GM10248 (cell line): Measurements from ENCODE around the gene NFKB1.

Source experiments
- CTCF ChIA-PET: fragments of 300-600 bp; sonication (Branson Sonifier 250); formaldehyde crosslinking; extraction: SDS; loops from one replicate; lab custom pipeline; 2021; ENCODE audit warnings: antibody characterized with exemption; lab: Yijun Ruan, JAX
- POLR2A ChIA-PET: fragments of 350-650 bp; sonication (Branson Sonifier 250); formaldehyde crosslinking; extraction: SDS; loops from one replicate; lab custom pipeline; 2020; ENCODE audit warnings: antibody characterized with exemption; lab: Yijun Ruan, JAX
- DNase-seq: peaks from one replicate; pipeline ENCODE4 v3.0.0; 2012; ENCODE audit errors: extremely low spot score
- TF ChIP-seq, protein P1 (sequence below): IDR thresholded peaks from 2 replicates; pipeline ENCODE4 v1.5.1; 2012; ENCODE audit warnings: mild to moderate bottlenecking, low read depth; ENCODE audit errors: extremely low read depth, missing control alignments, control extremely low read depth

NFKB1 gene

GRCh38 chr4:102604222-102604940 lies 103.2 kb downstream of the NFKB1 start:
- CTCF ChIA-PET = interaction anchor here (1.0 kb wide), 1 partner anchor 173 kb away, joined by 3 read pairs; no protein-coding TSS in a partner anchor
- POLR2A ChIA-PET = no interaction called here
- DNase-seq = no peak
- TF ChIP-seq, protein P1, sequence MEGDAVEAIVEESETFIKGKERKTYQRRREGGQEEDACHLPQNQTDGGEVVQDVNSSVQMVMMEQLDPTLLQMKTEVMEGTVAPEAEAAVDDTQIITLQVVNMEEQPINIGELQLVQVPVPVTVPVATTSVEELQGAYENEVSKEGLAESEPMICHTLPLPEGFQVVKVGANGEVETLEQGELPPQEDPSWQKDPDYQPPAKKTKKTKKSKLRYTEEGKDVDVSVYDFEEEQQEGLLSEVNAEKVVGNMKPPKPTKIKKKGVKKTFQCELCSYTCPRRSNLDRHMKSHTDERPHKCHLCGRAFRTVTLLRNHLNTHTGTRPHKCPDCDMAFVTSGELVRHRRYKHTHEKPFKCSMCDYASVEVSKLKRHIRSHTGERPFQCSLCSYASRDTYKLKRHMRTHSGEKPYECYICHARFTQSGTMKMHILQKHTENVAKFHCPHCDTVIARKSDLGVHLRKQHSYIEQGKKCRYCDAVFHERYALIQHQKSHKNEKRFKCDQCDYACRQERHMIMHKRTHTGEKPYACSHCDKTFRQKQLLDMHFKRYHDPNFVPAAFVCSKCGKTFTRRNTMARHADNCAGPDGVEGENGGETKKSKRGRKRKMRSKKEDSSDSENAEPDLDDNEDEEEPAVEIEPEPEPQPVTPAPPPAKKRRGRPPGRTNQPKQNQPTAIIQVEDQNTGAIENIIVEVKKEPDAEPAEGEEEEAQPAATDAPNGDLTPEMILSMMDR = no peak

DNA sequence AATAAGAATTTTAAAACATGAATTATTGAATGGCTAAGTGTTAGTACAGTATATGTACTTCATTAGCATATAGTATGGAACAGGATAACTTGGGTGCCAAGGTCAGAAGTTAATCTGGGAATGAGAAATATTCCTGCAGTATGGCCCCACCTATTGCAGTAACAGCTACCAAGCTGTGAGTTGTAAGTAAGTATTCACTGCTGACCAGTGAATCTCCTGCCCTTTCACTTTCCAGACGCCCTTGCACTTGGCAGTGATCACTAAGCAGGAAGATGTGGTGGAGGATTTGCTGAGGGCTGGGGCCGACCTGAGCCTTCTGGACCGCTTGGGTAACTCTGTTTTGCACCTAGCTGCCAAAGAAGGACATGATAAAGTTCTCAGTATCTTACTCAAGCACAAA lies 105.1 kb downstream of the NFKB1 start:
- no peak for DNase-seq
- CTCF ChIA-PET = interaction anchor here (0.9 to 1.5 kb wide), 6 partner anchors 12 to 157 kb away, joined by 3 to 4 read pairs (median 3); no protein-coding TSS in a partner anchor
- TF ChIP-seq, protein P1 = no peak
- POLR2A ChIA-PET = no interaction called here

DNA sequence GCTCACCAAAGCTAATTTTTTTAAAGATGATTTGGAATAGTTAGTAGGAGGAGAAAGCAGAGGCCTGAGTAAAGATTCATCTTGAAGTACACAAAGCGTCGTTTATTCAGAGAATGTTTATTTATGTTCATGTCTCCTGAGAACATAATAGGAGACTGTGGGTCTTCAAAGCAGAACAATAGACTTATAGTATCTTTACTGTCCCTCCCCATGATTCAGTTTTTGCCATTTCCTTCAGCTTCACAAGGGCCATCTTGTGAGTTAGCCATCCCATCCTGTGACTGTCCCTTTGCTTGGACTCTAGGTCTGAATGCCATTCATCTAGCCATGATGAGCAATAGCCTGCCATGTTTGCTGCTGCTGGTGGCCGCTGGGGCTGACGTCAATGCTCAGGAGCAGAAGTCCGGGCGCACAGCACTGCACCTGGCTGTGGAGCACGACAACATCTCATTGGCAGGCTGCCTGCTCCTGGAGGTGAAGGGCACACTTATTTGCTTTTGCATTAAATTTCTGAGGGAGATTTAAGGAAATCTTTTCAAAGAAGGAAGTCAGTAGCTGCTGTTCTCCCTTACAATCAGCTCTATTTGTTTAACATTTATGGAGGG lies 105.8 kb downstream of the NFKB1 start:
- ChIA-PET POLR2A (no interaction called here), CTCF (interaction anchor here (0.9 to 1.5 kb wide), 5 partner anchors 12 to 158 kb away, joined by 3 to 4 read pairs (median 3); no protein-coding TSS in a partner anchor)
- DNase-seq = no peak
- TF ChIP-seq, protein P1 = no peak

DNA sequence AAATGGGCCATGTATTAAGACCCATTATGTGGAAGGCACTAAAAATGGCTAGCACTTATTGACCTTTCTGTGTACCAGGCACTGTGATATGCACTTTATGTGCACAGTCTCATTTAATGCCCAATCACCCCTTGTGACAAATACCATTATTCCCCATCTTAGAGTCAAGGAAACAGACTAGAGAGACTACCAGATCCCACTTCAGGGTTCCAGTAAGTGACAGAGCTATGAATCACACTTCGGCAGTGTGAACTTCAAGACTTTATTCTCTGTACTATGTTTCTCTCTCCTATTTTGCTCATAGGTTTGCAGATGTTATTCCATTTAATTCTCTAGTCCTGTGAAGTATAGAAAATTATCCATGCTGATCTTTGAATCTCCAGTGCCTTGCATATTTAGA lies 107.0 kb downstream of the NFKB1 start:
- TF ChIP-seq, protein P1 = no peak
- ChIA-PET CTCF (interaction anchor here (1.4 to 4.0 kb wide), 2 partner anchors 9 to 12 kb away, joined by 5 to 24 read pairs; no protein-coding TSS in a partner anchor), POLR2A (no interaction called here)
- no peak for DNase-seq

DNA sequence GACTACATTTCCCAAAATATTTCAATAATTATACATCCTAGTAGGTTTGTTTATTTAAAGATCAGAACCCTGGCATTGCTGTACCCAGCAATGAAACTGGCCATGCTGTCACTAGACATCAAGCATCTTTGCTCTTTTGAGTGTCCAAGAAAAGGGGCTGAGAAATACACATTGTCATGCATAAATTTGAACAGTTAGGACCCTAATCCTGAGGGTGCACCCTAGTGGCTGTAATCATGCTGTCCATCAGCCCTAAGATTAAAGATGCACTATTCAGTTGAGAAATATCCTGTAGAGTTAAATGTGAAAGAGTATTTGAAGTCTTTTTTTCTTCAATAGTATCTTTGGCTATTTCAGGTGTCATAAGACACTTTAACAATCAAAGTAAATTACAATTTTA lies 108.8 kb downstream of the NFKB1 start:
- ChIA-PET POLR2A (no interaction called here), CTCF (interaction anchor here (1.1 to 4.0 kb wide), 5 partner anchors 10 to 399 kb away, joined by 3 to 24 read pairs (median 4); no protein-coding TSS in a partner anchor)
- TF ChIP-seq, protein P1 = peak; percentile 40
- DNase-seq = no peak

- ChIA-PET POLR2A (no interaction called here), CTCF (interaction anchor here (1.1 to 4.0 kb wide), 5 partner anchors 10 to 399 kb away, joined by 3 to 24 read pairs (median 4); no protein-coding TSS in a partner anchor)
- DNase-seq = no peak
- TF ChIP-seq, protein P1 = no peak
These were observed 109.3 kb downstream of the NFKB1 start for GRCh38 chr4:102610476-102610875.
